HepG2 (cell line): ENCODE measurements around the gene PPP1R13B. TPM values are rescaled to one million over a fixed set of nuclear protein-coding genes. Genes with fewer than 3 reads are reported as not detected.

Source experiments
- ARID2 ChIP-seq: sonication (generic); formaldehyde crosslinking; IDR thresholded peaks from 2 replicates; pipeline ENCODE4 v1.8.1; 2022; ENCODE audit warnings: mild to moderate bottlenecking, missing genetic modification reagents, borderline replicate concordance
- CEBPB ChIP-seq: IDR thresholded peaks from 2 replicates; pipeline ENCODE4 v1.6.1; 2011; ENCODE audit warnings: low read depth, low read length, improper control_type of control experiment, borderline replicate concordance
- ELF4 ChIP-seq: sonication (generic); formaldehyde crosslinking; IDR thresholded peaks from 2 replicates; pipeline ENCODE4 v1.5.0; 2020; ENCODE audit warnings: missing genetic modification reagents, mild to moderate bottlenecking, moderate library complexity, borderline replicate concordance
- FOSL1 ChIP-seq: sonication (generic); formaldehyde crosslinking; IDR thresholded peaks from 2 replicates; pipeline ENCODE4 v1.9.0; 2021; ENCODE audit warnings: missing genetic modification reagents, borderline replicate concordance
- FOXO4 ChIP-seq: sonication (generic); formaldehyde crosslinking; conservative IDR thresholded peaks from 2 replicates; pipeline ENCODE4 v1.8.1; 2023; ENCODE audit warnings: missing genetic modification reagents
- HNF1B ChIP-seq: sonication (generic); formaldehyde crosslinking; IDR thresholded peaks from 2 replicates; pipeline ENCODE4 v1.5.1; 2020; ENCODE audit warnings: mild to moderate bottlenecking, moderate library complexity, missing genetic modification reagents
- JARID2 ChIP-seq: sonication (generic); formaldehyde crosslinking; IDR thresholded peaks from 2 replicates; pipeline ENCODE4 v1.8.1; 2023; ENCODE audit warnings: missing genetic modification reagents, inconsistent platforms; ENCODE audit not compliant: insufficient replicate concordance
- MAF1 ChIP-seq: sonication (generic); formaldehyde crosslinking; IDR thresholded peaks from 2 replicates; pipeline ENCODE4 v1.5.0; 2020; ENCODE audit warnings: missing genetic modification reagents, borderline replicate concordance
- MZF1 ChIP-seq: sonication (generic); formaldehyde crosslinking; IDR thresholded peaks from 2 replicates; pipeline ENCODE4 v1.8.1; 2023; ENCODE audit warnings: mild to moderate bottlenecking, missing genetic modification reagents, borderline replicate concordance
- NFIB ChIP-seq: sonication (generic); formaldehyde crosslinking; IDR thresholded peaks from 2 replicates; pipeline ENCODE4 v1.9.0; 2021; ENCODE audit warnings: missing genetic modification reagents, mild to moderate bottlenecking, borderline replicate concordance
- SRY ChIP-seq: sonication (generic); formaldehyde crosslinking; IDR thresholded peaks from 2 replicates; pipeline ENCODE4 v1.8.0; 2022; ENCODE audit warnings: mild to moderate bottlenecking, missing genetic modification reagents
- XBP1 ChIP-seq: sonication (generic); formaldehyde crosslinking; IDR thresholded peaks from 2 replicates; pipeline ENCODE4 v1.5.0; 2020; ENCODE audit warnings: missing genetic modification reagents
- XRCC5 ChIP-seq: fragments of 200-400 bp; formaldehyde crosslinking; optimal IDR thresholded peaks from 2 replicates; pipeline ENCODE3; 2017; ENCODE audit warnings: mild to moderate bottlenecking, low read length
- ZBED4 ChIP-seq: sonication (generic); formaldehyde crosslinking; IDR thresholded peaks from 2 replicates; pipeline ENCODE4 v1.4.0; 2020; ENCODE audit warnings: missing genetic modification reagents, borderline replicate concordance
- ZHX1 ChIP-seq: sonication (generic); formaldehyde crosslinking; IDR thresholded peaks from 2 replicates; pipeline ENCODE4 v1.8.1; 2022; ENCODE audit warnings: low read depth, mild to moderate bottlenecking, missing genetic modification reagents
- ZNF136 ChIP-seq: sonication (generic); formaldehyde crosslinking; IDR thresholded peaks from 2 replicates; pipeline ENCODE4 v1.8.1; 2022; ENCODE audit warnings: low read depth, mild to moderate bottlenecking, moderate library complexity, missing genetic modification reagents
- ZNF263 ChIP-seq: sonication (generic); formaldehyde crosslinking; IDR thresholded peaks from 2 replicates; pipeline ENCODE4 v1.4.0; 2020; ENCODE audit warnings: missing genetic modification reagents
- ZNF577 ChIP-seq: sonication (generic); formaldehyde crosslinking; IDR thresholded peaks from 2 replicates; pipeline ENCODE4 v1.4.0; 2020; ENCODE audit warnings: mild to moderate bottlenecking, low read depth, missing genetic modification reagents, borderline replicate concordance
- ZNF652 ChIP-seq: IDR thresholded peaks from 2 replicates; pipeline ENCODE4 v1.6.1; 2016; ENCODE audit warnings: low read depth, borderline replicate concordance
- polyA plus RNA-seq, 8 experiments: library from polyadenylated mRNA; depleted of rRNA in 3 of 8; stranded (reverse) in 7 of 8; unstranded in 1 of 8; fragments of >200 nt; fragmentation: Illumina TruSeq in 4 of 8; extraction: Trizol in 4 of 8; gene quantifications; 2 replicates each; pipeline versions ENCODE4 v1.2.1 to v1.2.3, GENCODE V29; 2011 to 2016; ENCODE audit warnings: low read depth in 4 of 8, missing spikeins in 1 of 8, mixed read lengths in 1 of 8; ENCODE audit not compliant: insufficient read depth in 1 of 8
- total RNA-seq, 5 experiments: library from RNA; depleted of rRNA; stranded (reverse); fragments of >200 nt; fragmentation: Illumina TruSeq; extraction: Trizol; gene quantifications; 2 replicates each; pipeline ENCODE4 v1.2.3, GENCODE V29; 2016; ENCODE audit warnings: low read depth in 1 of 5

PPP1R13B gene
- total and polyA plus RNA-seq, 2 of the 13 experiments (the other 11 are each of a cell fraction or from before 2014, with no cell fraction given), result 4.6 to 9.4 TPM

GRCh38 chr14:103879570-103880347, 32.4 kb upstream of the PPP1R13B start (continued):
- TF ChIP-seq HNF1B (peak; percentile 99), FOXO4 (no peak), CEBPB (no peak), XBP1 (CRISPR knock-in tag) (no peak), NFIB (CRISPR knock-in tag) (no peak), ZHX1 (CRISPR knock-in tag) (no peak), ELF4 (CRISPR knock-in tag) (0 out of 2 replicates have a peak, but pooled peaks have one; percentile 72), ZNF136 (CRISPR knock-in tag) (no peak; the same call in 1 of the 2 replicates), ZNF652 (CRISPR knock-in tag) (peak; percentile 33; the same call in 1 of the 2 replicates), MAF1 (CRISPR knock-in tag) (peak; percentile 75), MZF1 (CRISPR knock-in tag) (0 out of 2 replicates have a peak, but pooled peaks have one; percentile 41), XRCC5 (peak; percentile 49), JARID2 (CRISPR knock-in tag) (no peak), FOSL1 (no peak), ZNF577 (CRISPR knock-in tag) (no peak), ARID2 (CRISPR knock-in tag) (no peak), ZBED4 (CRISPR knock-in tag) (no peak), SRY (CRISPR knock-in tag) (peak; percentile 57; the same call in 1 of the 2 replicates), ZNF263 (peak; percentile 17; the same call in 1 of the 2 replicates)
